A549 treated with CORT108297 at 1 μM for 4 hours (cell line): Measurements from ENCODE around the gene RASEF. TPM values are rescaled to one million over a fixed set of nuclear protein-coding genes. Genes with fewer than 3 reads are reported as not detected.

Experiments
- total RNA-seq: library from RNA; stranded (reverse); fragments of 200-300 nt; extraction: Qiagen RNA extraction; gene quantifications from 5 replicates; pipeline ENCODE4 v1.2.3, GENCODE V29; 2022

The RASEF gene
- 7.1 to 9.2 TPM (median 8.5 TPM) in 5 replicates for total RNA-seq

GRCh38 chr9:83062651-83063527, at the start of gene RASEF:
RASEF (minus strand) TSS chr9:83063142; CDS start chr9:83062867, 275 bp downstream.

